ENCODE data around the gene PNPLA3. TPM values are rescaled to one million over a fixed set of nuclear protein-coding genes. Genes with fewer than 3 reads are reported as not detected.

PNPLA3 gene
- total RNA-seq, 1 donor from 2014 or later, result 3.7 TPM

- H3K9ac ChIP-seq (ENCODE audit: low read depth in 1 of 3, low read length in 3 of 3), result no peak overlapping the region
- peaks cover 13 to 34% (median 28%) of the 10 kb centered on the region in 3 donors for H3K4me1 ChIP-seq (ENCODE audit: control insufficient read depth in 3 of 3, insufficient read depth in 3 of 3, low read length in 3 of 3)
- H3K4me3 ChIP-seq (ENCODE audit: low read length in 3 of 3), result no peak overlapping the region
- no peak overlapping the region for H3K27ac ChIP-seq (ENCODE audit: low read depth, low read length)
- H3K9me3 ChIP-seq (ENCODE audit: control insufficient read depth in 3 of 3, low read length in 3 of 3), result no peaks in the 10 kb centered on the region
- no peaks in the 10 kb centered on the region for H3K36me3 ChIP-seq (ENCODE audit: control insufficient read depth in 3 of 3, insufficient read depth in 3 of 3, low read length in 3 of 3)
- peaks cover 8 to 28% (median 14%) of the 10 kb centered on the region in 3 donors for H3K27me3 ChIP-seq (ENCODE audit: control insufficient read depth in 3 of 3, insufficient read depth in 3 of 3, low read length in 3 of 3)
These were observed 1.5 kb upstream of the PNPLA3 start for GRCh38 chr22:43922123-43922522.

- Histone ChIP-seq H3K4me1 (ENCODE audit: control insufficient read depth in 3 of 3, insufficient read depth in 3 of 3, low read length in 3 of 3) (peaks cover 13 to 34% (median 31%) of the 10 kb centered on the region in 3 donors), H3K27me3 (ENCODE audit: control insufficient read depth in 3 of 3, insufficient read depth in 3 of 3, low read length in 3 of 3) (peaks cover 8 to 28% (median 17%) of the 10 kb centered on the region in 3 donors), H3K9ac (ENCODE audit: low read depth in 1 of 3, low read length in 3 of 3) (peak overlapping the region in 1 of 3 donors; percentile 33), H3K4me3 (ENCODE audit: low read length in 3 of 3) (peak overlapping the region in 2 of 3 donors; percentile 44 to 52), H3K36me3 (ENCODE audit: control insufficient read depth in 3 of 3, insufficient read depth in 3 of 3, low read length in 3 of 3) (no peaks in the 10 kb centered on the region), H3K27ac (ENCODE audit: low read depth, low read length) (no peak overlapping the region), H3K9me3 (ENCODE audit: control insufficient read depth in 3 of 3, low read length in 3 of 3) (no peaks in the 10 kb centered on the region)
These were observed 414 bp upstream of the PNPLA3 start for GRCh38 chr22:43923191-43923590.

DNA sequence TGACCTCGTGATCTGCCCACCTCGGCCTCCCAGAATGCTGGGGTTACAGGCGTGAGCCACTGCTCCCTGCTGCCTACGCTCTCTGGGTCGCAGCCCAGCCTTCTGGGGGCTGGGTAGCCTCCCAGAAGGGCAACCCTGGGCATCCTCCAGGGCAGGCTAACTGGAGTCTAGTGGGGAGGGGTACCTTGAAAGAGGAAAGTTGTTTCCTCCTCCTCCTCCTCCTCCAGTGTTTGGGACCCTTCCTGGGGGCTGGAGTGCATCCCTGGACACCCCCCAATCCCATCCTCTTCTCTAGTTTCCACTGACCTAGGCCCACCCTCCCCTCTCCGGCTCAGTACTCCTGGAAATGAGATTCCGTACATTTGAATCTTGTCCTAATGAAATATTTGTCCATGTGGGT, 1.3 kb downstream of the PNPLA3 start:
- peaks cover 8 to 18% (median 13%) of the 10 kb centered on the region in 3 donors for H3K27me3 ChIP-seq (ENCODE audit: control insufficient read depth in 3 of 3, insufficient read depth in 3 of 3, low read length in 3 of 3)
- H3K4me1 ChIP-seq (ENCODE audit: control insufficient read depth in 3 of 3, insufficient read depth in 3 of 3, low read length in 3 of 3), result peaks cover 13 to 34% (median 32%) of the 10 kb centered on the region in 3 donors
- no peak overlapping the region for H3K4me3 ChIP-seq (ENCODE audit: low read length in 3 of 3)
- no peaks in the 10 kb centered on the region for H3K9me3 ChIP-seq (ENCODE audit: control insufficient read depth in 3 of 3, low read length in 3 of 3)
- no peaks in the 10 kb centered on the region for H3K36me3 ChIP-seq (ENCODE audit: control insufficient read depth in 3 of 3, insufficient read depth in 3 of 3, low read length in 3 of 3)
- H3K9ac ChIP-seq (ENCODE audit: low read depth in 1 of 3, low read length in 3 of 3), result peak overlapping the region in 1 of 3 donors; percentile 36
- no peak overlapping the region for H3K27ac ChIP-seq (ENCODE audit: low read depth, low read length)

DNA sequence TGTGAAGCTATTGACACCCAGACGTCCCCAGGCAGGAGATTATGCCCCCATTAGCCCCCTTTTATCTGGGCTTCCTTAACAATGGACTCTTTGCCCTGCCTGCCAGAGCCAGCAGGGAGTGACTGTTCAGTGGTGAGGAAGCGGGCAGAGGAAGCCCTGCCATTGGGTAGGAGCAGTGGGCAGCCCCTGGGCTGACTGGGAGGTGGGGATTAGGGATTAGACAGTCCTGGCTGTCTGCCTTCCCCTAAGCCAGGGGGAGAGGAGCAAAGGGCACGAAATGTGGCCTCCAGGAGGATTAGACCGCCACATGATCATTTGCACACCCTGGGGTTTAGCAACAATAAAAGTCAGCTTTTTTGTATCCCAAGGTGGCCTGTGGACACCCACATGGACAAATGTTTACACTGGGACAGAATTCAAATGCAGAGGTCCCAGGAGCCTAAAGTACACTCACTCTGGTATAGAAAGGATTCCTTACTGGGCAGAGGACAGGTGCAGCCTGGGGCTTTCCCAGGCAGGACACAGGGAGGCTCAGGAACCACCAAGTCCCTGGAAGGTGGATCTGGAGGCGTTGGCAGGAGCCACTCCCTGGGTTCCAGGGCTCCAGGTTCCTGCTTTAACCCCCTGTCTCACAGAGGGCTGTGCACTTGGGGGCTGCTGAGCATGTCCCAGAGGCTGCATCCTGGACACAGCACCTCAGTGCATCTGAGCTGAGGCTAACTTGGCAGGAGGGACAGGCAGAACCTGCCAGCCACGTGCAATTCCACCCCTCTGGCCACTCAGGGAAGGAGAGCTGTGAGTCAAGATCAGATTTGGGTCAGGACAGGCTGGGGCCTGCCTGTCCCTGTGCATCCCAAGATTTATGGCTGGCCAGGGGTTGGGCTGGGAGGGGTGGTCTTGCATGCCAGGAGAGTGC, 2.1 kb downstream of the PNPLA3 start:
- Histone ChIP-seq H3K9me3 (ENCODE audit: control insufficient read depth in 3 of 3, low read length in 3 of 3) (no peaks in the 10 kb centered on the region), H3K9ac (ENCODE audit: low read depth in 1 of 3, low read length in 3 of 3) (peak overlapping the region in 2 of 3 donors; percentile 25 to 36)

GRCh38 chr22:43926349-43926710, 2.7 kb downstream of the PNPLA3 start:
- H3K27me3 ChIP-seq (ENCODE audit: control insufficient read depth in 3 of 3, insufficient read depth in 3 of 3, low read length in 3 of 3), result peaks cover 8 to 16% (median 13%) of the 10 kb centered on the region in 3 donors
- no peak overlapping the region for H3K27ac ChIP-seq (ENCODE audit: low read depth, low read length)
- H3K36me3 ChIP-seq (ENCODE audit: control insufficient read depth in 3 of 3, insufficient read depth in 3 of 3, low read length in 3 of 3), result no peaks in the 10 kb centered on the region
- no peak overlapping the region for H3K4me3 ChIP-seq (ENCODE audit: low read length in 3 of 3)
- H3K9ac ChIP-seq (ENCODE audit: low read depth in 1 of 3, low read length in 3 of 3), result no peak overlapping the region
- H3K4me1 ChIP-seq (ENCODE audit: control insufficient read depth in 3 of 3, insufficient read depth in 3 of 3, low read length in 3 of 3), result peaks cover 13 to 34% (median 30%) of the 10 kb centered on the region in 3 donors
- H3K9me3 ChIP-seq (ENCODE audit: control insufficient read depth in 3 of 3, low read length in 3 of 3), result no peaks in the 10 kb centered on the region

More for the DNA sequence above, 2.1 kb downstream of the PNPLA3 start:
- H3K4me1 ChIP-seq (ENCODE audit: control insufficient read depth in 3 of 3, insufficient read depth in 3 of 3, low read length in 3 of 3), result peaks cover 13 to 34% (median 32%) of the 10 kb centered on the region in 3 donors
- H3K4me3 ChIP-seq (ENCODE audit: low read length in 3 of 3), result no peak overlapping the region
- H3K27ac ChIP-seq (ENCODE audit: low read depth, low read length), result no peak overlapping the region
- peaks cover 8 to 18% (median 13%) of the 10 kb centered on the region in 3 donors for H3K27me3 ChIP-seq (ENCODE audit: control insufficient read depth in 3 of 3, insufficient read depth in 3 of 3, low read length in 3 of 3)
- no peaks in the 10 kb centered on the region for H3K36me3 ChIP-seq (ENCODE audit: control insufficient read depth in 3 of 3, insufficient read depth in 3 of 3, low read length in 3 of 3)

DNA sequence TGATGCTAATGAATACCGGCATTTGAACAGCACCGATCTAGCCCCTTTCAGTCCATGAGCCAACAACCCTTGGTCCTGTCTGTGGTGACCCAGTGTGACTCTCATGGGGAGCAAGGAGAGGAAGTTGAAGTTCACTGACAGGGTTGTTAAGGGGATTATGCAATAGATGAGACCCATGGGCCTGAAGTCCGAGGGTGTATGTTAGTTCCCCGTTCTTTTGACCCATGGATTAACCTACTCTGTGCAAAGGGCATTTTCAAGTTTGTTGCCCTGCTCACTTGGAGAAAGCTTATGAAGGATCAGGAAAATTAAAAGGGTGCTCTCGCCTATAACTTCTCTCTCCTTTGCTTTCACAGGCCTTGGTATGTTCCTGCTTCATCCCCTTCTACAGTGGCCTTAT, 4.9 kb downstream of the PNPLA3 start:
- Histone ChIP-seq H3K4me3 (ENCODE audit: low read length in 3 of 3) (no peak overlapping the region), H3K9me3 (ENCODE audit: control insufficient read depth in 3 of 3, low read length in 3 of 3) (no peaks in the 10 kb centered on the region), H3K4me1 (ENCODE audit: control insufficient read depth in 3 of 3, insufficient read depth in 3 of 3, low read length in 3 of 3) (peaks cover 13 to 23% (median 20%) of the 10 kb centered on the region in 3 donors), H3K36me3 (ENCODE audit: control insufficient read depth in 3 of 3, insufficient read depth in 3 of 3, low read length in 3 of 3) (no peaks in the 10 kb centered on the region), H3K9ac (ENCODE audit: low read depth in 1 of 3, low read length in 3 of 3) (no peak overlapping the region), H3K27ac (ENCODE audit: low read depth, low read length) (no peak overlapping the region), H3K27me3 (ENCODE audit: control insufficient read depth in 3 of 3, insufficient read depth in 3 of 3, low read length in 3 of 3) (peaks cover 8 to 10% (median 8%) of the 10 kb centered on the region in 3 donors)

DNA sequence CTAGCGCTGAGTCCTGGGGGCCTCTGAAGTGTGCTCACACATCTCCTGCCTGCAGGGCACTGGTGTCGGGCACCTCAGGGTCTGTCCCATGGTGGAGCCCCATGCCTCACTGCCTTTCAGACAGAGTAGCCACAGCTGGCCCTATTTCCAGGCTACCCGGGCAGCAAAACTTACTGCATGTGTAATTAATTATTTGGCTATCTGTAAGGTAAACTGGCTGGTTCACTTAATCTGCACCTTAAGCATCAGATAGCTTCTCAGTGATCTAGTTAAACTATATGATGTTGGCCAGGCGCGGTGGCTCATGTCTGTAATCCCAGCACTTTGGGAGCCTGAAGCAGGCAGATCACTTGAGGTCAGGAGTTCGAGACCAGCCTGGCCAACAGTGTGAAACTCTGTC, 5.3 kb downstream of the PNPLA3 start:
- Histone ChIP-seq H3K27ac (ENCODE audit: low read depth, low read length) (no peak overlapping the region), H3K9me3 (ENCODE audit: control insufficient read depth in 3 of 3, low read length in 3 of 3) (no peaks in the 10 kb centered on the region), H3K4me1 (ENCODE audit: control insufficient read depth in 3 of 3, insufficient read depth in 3 of 3, low read length in 3 of 3) (peaks cover 13 to 21% (median 20%) of the 10 kb centered on the region in 3 donors), H3K27me3 (ENCODE audit: control insufficient read depth in 3 of 3, insufficient read depth in 3 of 3, low read length in 3 of 3) (peaks cover 8 to 12% (median 10%) of the 10 kb centered on the region in 3 donors), H3K9ac (ENCODE audit: low read depth in 1 of 3, low read length in 3 of 3) (no peak overlapping the region), H3K36me3 (ENCODE audit: control insufficient read depth in 3 of 3, insufficient read depth in 3 of 3, low read length in 3 of 3) (no peaks in the 10 kb centered on the region), H3K4me3 (ENCODE audit: low read length in 3 of 3) (no peak overlapping the region)

DNA sequence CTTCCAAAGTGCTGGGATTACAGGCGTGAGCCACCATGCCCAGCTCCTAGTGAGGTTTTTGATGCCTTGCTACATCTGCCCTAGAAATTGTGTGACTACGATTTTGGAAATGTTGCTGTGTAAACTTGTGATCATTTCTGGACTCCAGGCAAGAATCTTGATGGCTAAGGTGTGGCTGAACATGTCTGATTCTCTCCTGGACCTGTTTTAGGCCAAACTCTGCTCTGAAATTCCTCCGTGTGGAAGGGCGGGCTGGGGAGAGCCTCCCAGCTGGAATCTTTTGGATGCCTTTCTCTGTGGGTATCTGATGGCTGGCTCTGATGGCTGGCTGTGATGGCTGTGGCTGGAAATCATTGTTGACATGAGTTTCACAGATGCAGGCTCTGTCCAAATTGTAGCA, 8.2 kb downstream of the PNPLA3 start:
- H3K27me3 ChIP-seq (ENCODE audit: control insufficient read depth in 3 of 3, insufficient read depth in 3 of 3, low read length in 3 of 3), result peaks cover 3 to 4% (median 4%) of the 10 kb centered on the region in 3 donors
- no peaks in the 10 kb centered on the region for H3K9me3 ChIP-seq (ENCODE audit: control insufficient read depth in 3 of 3, low read length in 3 of 3)
- H3K4me3 ChIP-seq (ENCODE audit: low read length in 3 of 3), result no peak overlapping the region
- no peaks in the 10 kb centered on the region for H3K36me3 ChIP-seq (ENCODE audit: control insufficient read depth in 3 of 3, insufficient read depth in 3 of 3, low read length in 3 of 3)
- peaks cover 0 to 4% (median 2%) of the 10 kb centered on the region in 3 donors for H3K4me1 ChIP-seq (ENCODE audit: control insufficient read depth in 3 of 3, insufficient read depth in 3 of 3, low read length in 3 of 3)
- no peak overlapping the region for H3K9ac ChIP-seq (ENCODE audit: low read depth in 1 of 3, low read length in 3 of 3)
- no peak overlapping the region for H3K27ac ChIP-seq (ENCODE audit: low read depth, low read length)

DNA sequence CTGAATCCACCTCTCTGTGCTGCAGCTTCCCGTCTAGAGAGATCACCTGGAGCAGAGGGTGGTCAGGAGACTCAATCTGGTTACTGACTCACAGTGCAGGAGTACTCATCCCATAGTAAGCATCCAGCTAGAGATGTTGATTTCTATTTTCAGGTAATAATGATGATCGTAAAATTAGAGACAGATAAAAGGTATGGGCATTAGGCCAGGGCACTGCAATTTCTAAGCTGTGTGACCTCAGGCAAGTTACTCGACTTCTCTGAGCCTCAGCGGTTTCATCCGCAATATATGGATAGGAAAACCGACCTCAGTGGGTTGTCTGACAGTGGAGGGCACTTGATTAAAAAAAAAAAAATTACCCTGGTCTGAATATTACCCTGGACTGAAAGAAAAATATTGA, 17.8 kb downstream of the PNPLA3 start:
- Histone ChIP-seq H3K4me3 (ENCODE audit: low read length in 3 of 3) (no peak overlapping the region), H3K9ac (ENCODE audit: low read depth in 1 of 3, low read length in 3 of 3) (no peak overlapping the region), H3K9me3 (ENCODE audit: control insufficient read depth in 3 of 3, low read length in 3 of 3) (no peaks in the 10 kb centered on the region), H3K36me3 (ENCODE audit: control insufficient read depth in 3 of 3, insufficient read depth in 3 of 3, low read length in 3 of 3) (no peaks in the 10 kb centered on the region), H3K27ac (ENCODE audit: low read depth, low read length) (no peak overlapping the region), H3K4me1 (ENCODE audit: control insufficient read depth in 3 of 3, insufficient read depth in 3 of 3, low read length in 3 of 3) (peaks cover 0 to 2% (median 0%) of the 10 kb centered on the region in 3 donors), H3K27me3 (ENCODE audit: control insufficient read depth in 3 of 3, insufficient read depth in 3 of 3, low read length in 3 of 3) (peaks cover 0 to 3% (median 0%) of the 10 kb centered on the region in 3 donors)

All from skeletal muscle tissue (tissue), 4 donors.